Measurements from ENCODE around the gene GALNT16. TPM values are rescaled to one million over a fixed set of nuclear protein-coding genes. Genes with fewer than 3 reads are reported as not detected.

Gene GALNT16
- total and polyA plus RNA-seq, 2 donors (not counting 3 experiments of a cell fraction or from before 2014, with no cell fraction given), result 0.39 to 0.49 TPM

- no peaks in the 10 kb centered on the region for H3K4me1 ChIP-seq (ENCODE audit: control insufficient read depth, extremely low read depth, insufficient read depth, low read length)
- FAIRE-seq (no peak), DNase-seq (ENCODE audit: low read depth, low spot score) (no peak)
- H2AFZ ChIP-seq (ENCODE audit: low read depth, low read length), result no peak overlapping the region
- no peak overlapping the region for H3K9ac ChIP-seq (replicated peaks; ENCODE audit: extremely low read depth, insufficient read depth, low read length)
- CTCF ChIA-PET, result interaction anchor here (1.0 to 1.1 kb wide), 3 partner anchors 23 to 105 kb away, joined by 3 read pairs; no protein-coding TSS in a partner anchor
- TF ChIP-seq POLR2AphosphoS5 (IDR thresholded peaks at IDR 0.05; ENCODE audit: insufficient read depth, low read depth, low read length) (no peak), CTCF (IDR thresholded peaks at IDR 0.05; ENCODE audit: extremely low read depth in 1 of 2, insufficient read depth in 1 of 2, low read depth in 1 of 2, low read length in 2 of 2) (no peak), EZH2 (IDR thresholded peaks at IDR 0.05; ENCODE audit: borderline replicate concordance, low read depth, low read length, severe bottlenecking) (no peak), GATA2 (IDR thresholded peaks at IDR 0.05; ENCODE audit: insufficient read depth, insufficient read length, low read depth, low read length) (no peak), FOS (IDR thresholded peaks at IDR 0.05; ENCODE audit: borderline replicate concordance, insufficient read depth, low read length) (no peak), POLR2A (IDR thresholded peaks at IDR 0.05; ENCODE audit: low read depth, low read length) (no peak), MAX (IDR thresholded peaks at IDR 0.05; ENCODE audit: insufficient read depth, insufficient read length) (no peak), MYC (IDR thresholded peaks at IDR 0.05; ENCODE audit: low read depth, low read length) (no peak), JUN (IDR thresholded peaks at IDR 0.05; ENCODE audit: borderline replicate concordance, insufficient read depth, insufficient read length, low read depth) (no peak)
- H4K20me1 ChIP-seq (replicated peaks; ENCODE audit: control insufficient read depth, extremely low read depth, insufficient read depth, low read length), result no peaks in the 10 kb centered on the region
- no TSS peak for BruUV-seq (replicated peaks)
- POLR2A ChIA-PET, result no interaction called here
- H3K9me1 ChIP-seq (replicated peaks; ENCODE audit: control insufficient read depth, extremely low read depth, insufficient read depth, low read length), result no peaks in the 10 kb centered on the region
- no peaks in the 10 kb centered on the region for H3K27me3 ChIP-seq (ENCODE audit: control insufficient read depth in 2 of 2, insufficient read depth in 2 of 2, low read length in 2 of 2)
- no peaks in the 10 kb centered on the region for H3K36me3 ChIP-seq (ENCODE audit: control insufficient read depth in 2 of 2, extremely low read depth in 1 of 2, insufficient read depth in 2 of 2, low read length in 2 of 2)
- H3K9me3 ChIP-seq (replicated peaks; ENCODE audit: control insufficient read depth, insufficient read depth, low read length), result no peaks in the 10 kb centered on the region
- no peak overlapping the region for H3K4me2 ChIP-seq (ENCODE audit: insufficient read depth, low read length)
- dilution Hi-C loops (cut with MboI; ENCODE audit: extremely low pct_ligation_motif_present, low sequenced_read_pairs) (no loop called here), intact Hi-C loops (cut with micrococcal nuclease) (no loop called here)
- H3K79me2 ChIP-seq (ENCODE audit: control insufficient read depth, insufficient read depth, low read length), result no peaks in the 10 kb centered on the region
- no peak overlapping the region for H3K4me3 ChIP-seq (replicated peaks in 1 of 3; ENCODE audit: insufficient read depth in 1 of 3, low read depth in 1 of 3, low read length in 3 of 3)
- no peak overlapping the region for H3K27ac ChIP-seq (ENCODE audit: insufficient read depth, low read depth, low read length)
Observed at GRCh38 chr14:69370061-69370460, 110.1 kb downstream of the GALNT16 start.

All from endothelial cell of umbilical vein (primary cell).